Uterus (tissue), 4 donors: ENCODE results near the gene FAIM2. TPM values are rescaled to one million over a fixed set of nuclear protein-coding genes. Genes with fewer than 3 reads are reported as not detected.

Source experiments
- DNase-seq, 2 donors: peaks; one replicate each; pipeline ENCODE4 v3.0.0-alpha.2; 2019 to 2020
- H3K27ac ChIP-seq, 2 donors: fragments of 200-600 bp; sonication (generic); 1 replicate in 1 of 2; 2 replicates in 1 of 2; pipeline ENCODE4 v1.5.1; 2016 to 2018
- H3K27me3 ChIP-seq, 2 donors: fragments of 200-600 bp; sonication (generic); one replicate each; pipeline ENCODE4 v1.5.1; 2018 to 2019; ENCODE audit warnings: control low read depth in 1 of 2
- H3K36me3 ChIP-seq, 2 donors: fragments of 200-600 bp; sonication (generic); one replicate each; pipeline ENCODE4 v1.5.1; 2019; ENCODE audit warnings: control low read depth in 1 of 2
- H3K4me1 ChIP-seq, 2 donors: fragments of 200-600 bp; sonication (generic); one replicate each; pipeline ENCODE4 v1.5.1; 2018 to 2019; ENCODE audit warnings: control low read depth in 1 of 2
- H3K4me3 ChIP-seq, 2 donors: fragments of 200-600 bp; sonication (generic); 1 replicate in 1 of 2; 2 replicates in 1 of 2; pipeline ENCODE4 v1.5.1; 2018 to 2019; ENCODE audit warnings: mild to moderate bottlenecking in 1 of 2
- H3K9me3 ChIP-seq, 2 donors: fragments of 200-600 bp; sonication (generic); one replicate each; pipeline ENCODE4 v1.5.1; 2019; ENCODE audit warnings: control low read depth in 1 of 2
- CTCF ChIP-seq, 4 experiments: fragments of 200-600 bp in 2 of 4; fragments of 450-650 bp in 2 of 4; sonication (generic) in 2 of 4; IDR thresholded peaks; one replicate each; pipeline ENCODE4 v1.5.1; 2016 to 2019; ENCODE audit warnings: antibody characterized with exemption in 4 of 4, mild to moderate bottlenecking in 2 of 4, moderate library complexity in 1 of 4
- POLR2A ChIP-seq, 2 donors: fragments of 450-650 bp; IDR thresholded peaks; one replicate each; pipeline ENCODE4 v1.6.1; 2016; ENCODE audit warnings: antibody characterized with exemption in 2 of 2, mild to moderate bottlenecking in 1 of 2, moderate library complexity in 1 of 2
- intact Hi-C: fragments of 100-400 bp; cut with DNase I; formaldehyde crosslinking; loops from one replicate; pipeline ENCODE4 v1.15.1; 2023; ENCODE audit warnings: low total_unique reads
- total RNA-seq, 4 donors: library from RNA; depleted of rRNA in 3 of 4; stranded (reverse); fragments of >200 nt in 3 of 4; gene quantifications; one replicate each; pipeline versions ENCODE4 v1.1.0 to v1.2.4, GENCODE V29; 2014 to 2023
- donor health status: DM: yes; HTN: yes; CAD: no.

Gene FAIM2
- total RNA-seq, 4 donors from 2014 or later = 1.0 to 11.9 (median 5.5) TPM

- Histone ChIP-seq H3K27ac (no peak overlapping the region), H3K4me3 (no peak overlapping the region), H3K36me3 (no peaks in the 10 kb centered on the region), H3K27me3 (no peaks in the 10 kb centered on the region), H3K9me3 (no peaks in the 10 kb centered on the region), H3K4me1 (no peaks in the 10 kb centered on the region)
- DNase-seq = no peak
- intact Hi-C loops = no loop called here
- TF ChIP-seq POLR2A (IDR thresholded peaks at IDR 0.05) = no peak
- TF ChIP-seq CTCF (IDR thresholded peaks at IDR 0.05) = no peak
Measured at GRCh38 chr12:49933796-49934195, 30.1 kb upstream of the FAIM2 start.

GRCh38 chr12:49932533-49933130 is 28.9 kb upstream of the FAIM2 start:
- H3K4me1 ChIP-seq = no peaks in the 10 kb centered on the region
- no peak overlapping the region for H3K27ac ChIP-seq
- no peaks in the 10 kb centered on the region for H3K36me3 ChIP-seq
- DNase-seq = no peak
- H3K9me3 ChIP-seq = no peaks in the 10 kb centered on the region
- TF ChIP-seq POLR2A (IDR thresholded peaks at IDR 0.05) (no peak), CTCF (IDR thresholded peaks at IDR 0.05) (no peak)
- intact Hi-C loops = no loop called here
- no peaks in the 10 kb centered on the region for H3K27me3 ChIP-seq
- H3K4me3 ChIP-seq = no peak overlapping the region

- no peak for TF ChIP-seq CTCF (IDR thresholded peaks at IDR 0.05)
- TF ChIP-seq POLR2A (IDR thresholded peaks at IDR 0.05) = no peak
- no peaks in the 10 kb centered on the region for H3K4me1 ChIP-seq
- intact Hi-C loops = no loop called here
- no peak overlapping the region for H3K27ac ChIP-seq
- H3K36me3 ChIP-seq = no peaks in the 10 kb centered on the region
- H3K9me3 ChIP-seq = no peaks in the 10 kb centered on the region
- no peaks in the 10 kb centered on the region for H3K27me3 ChIP-seq
- DNase-seq = no peak
- no peak overlapping the region for H3K4me3 ChIP-seq
Measured at GRCh38 chr12:49932023-49932422, 28.3 kb upstream of the FAIM2 start.

- H3K27me3 ChIP-seq = no peaks in the 10 kb centered on the region
- H3K27ac ChIP-seq = no peak overlapping the region
- H3K4me3 ChIP-seq = no peak overlapping the region
- TF ChIP-seq POLR2A (IDR thresholded peaks at IDR 0.05) = no peak
- no peak for TF ChIP-seq CTCF (IDR thresholded peaks at IDR 0.05)
- no peaks in the 10 kb centered on the region for H3K4me1 ChIP-seq
- DNase-seq = no peak
- H3K9me3 ChIP-seq = no peaks in the 10 kb centered on the region
- H3K36me3 ChIP-seq = no peaks in the 10 kb centered on the region
- intact Hi-C loops = no loop called here
Measured at GRCh38 chr12:49930515-49931288, 27.0 kb upstream of the FAIM2 start.

- intact Hi-C loops = no loop called here
- H3K4me1 ChIP-seq = no peaks in the 10 kb centered on the region
- H3K27ac ChIP-seq = no peak overlapping the region
- no peak overlapping the region for H3K4me3 ChIP-seq
- H3K9me3 ChIP-seq = no peaks in the 10 kb centered on the region
- TF ChIP-seq CTCF (IDR thresholded peaks at IDR 0.05) = no peak
- no peak for TF ChIP-seq POLR2A (IDR thresholded peaks at IDR 0.05)
- no peaks in the 10 kb centered on the region for H3K27me3 ChIP-seq
- no peak for DNase-seq
- H3K36me3 ChIP-seq = no peaks in the 10 kb centered on the region
Measured at GRCh38 chr12:49929581-49929980, 25.9 kb upstream of the FAIM2 start.
